Fibroblast of the aortic adventitia (primary cell): ENCODE data around the gene NFIA. TPM values are rescaled to one million over a fixed set of nuclear protein-coding genes. Genes with fewer than 3 reads are reported as not detected.

Experiments used
- DNase-seq: peaks from one replicate; pipeline ENCODE4 v3.0.0-alpha.2; 2010; ENCODE audit warnings: low read depth
- H3K4me3 ChIP-seq: 2 replicates; pipeline ENCODE4 v1.5.1; 2011; ENCODE audit warnings: low read depth, mild to moderate bottlenecking, control low read depth, low read length, moderate library complexity
- total RNA-seq: library from RNA; depleted of rRNA; stranded (reverse); fragments of >200 nt; gene quantifications from 2 replicates; pipeline ENCODE4 v1.2.3, GENCODE V29; 2012; ENCODE audit warnings: low replicate concordance
- TF ChIP-seq, protein P1 (sequence below): IDR thresholded peaks from 2 replicates; pipeline ENCODE4 v1.5.1; 2011; ENCODE audit warnings: mild to moderate bottlenecking, low read length, control low read depth, inconsistent platforms; ENCODE audit not compliant: insufficient read depth

Gene NFIA
- total RNA-seq, 1 donor: 32.0 TPM

DNA sequence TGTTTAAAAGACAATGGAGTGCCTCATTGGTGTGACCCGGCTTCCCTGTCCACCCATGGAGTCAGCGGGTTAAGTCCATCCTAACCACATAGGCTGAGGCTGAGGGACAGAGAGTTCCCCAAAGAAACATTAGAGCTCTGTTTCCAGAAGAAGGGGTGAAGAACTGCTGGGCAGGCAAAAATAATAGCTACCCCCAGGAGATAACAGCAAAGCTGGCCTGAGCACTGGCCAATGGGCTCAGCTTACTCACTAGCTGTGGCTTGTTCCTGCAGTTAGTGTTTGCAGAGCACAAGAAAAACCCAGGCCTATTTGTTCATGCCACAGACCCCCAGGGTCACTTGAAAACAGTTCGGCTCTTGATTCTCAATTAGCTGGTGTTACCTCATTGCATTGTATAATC, 311.2 kb downstream of the NFIA start:
- TF ChIP-seq, protein P1, sequence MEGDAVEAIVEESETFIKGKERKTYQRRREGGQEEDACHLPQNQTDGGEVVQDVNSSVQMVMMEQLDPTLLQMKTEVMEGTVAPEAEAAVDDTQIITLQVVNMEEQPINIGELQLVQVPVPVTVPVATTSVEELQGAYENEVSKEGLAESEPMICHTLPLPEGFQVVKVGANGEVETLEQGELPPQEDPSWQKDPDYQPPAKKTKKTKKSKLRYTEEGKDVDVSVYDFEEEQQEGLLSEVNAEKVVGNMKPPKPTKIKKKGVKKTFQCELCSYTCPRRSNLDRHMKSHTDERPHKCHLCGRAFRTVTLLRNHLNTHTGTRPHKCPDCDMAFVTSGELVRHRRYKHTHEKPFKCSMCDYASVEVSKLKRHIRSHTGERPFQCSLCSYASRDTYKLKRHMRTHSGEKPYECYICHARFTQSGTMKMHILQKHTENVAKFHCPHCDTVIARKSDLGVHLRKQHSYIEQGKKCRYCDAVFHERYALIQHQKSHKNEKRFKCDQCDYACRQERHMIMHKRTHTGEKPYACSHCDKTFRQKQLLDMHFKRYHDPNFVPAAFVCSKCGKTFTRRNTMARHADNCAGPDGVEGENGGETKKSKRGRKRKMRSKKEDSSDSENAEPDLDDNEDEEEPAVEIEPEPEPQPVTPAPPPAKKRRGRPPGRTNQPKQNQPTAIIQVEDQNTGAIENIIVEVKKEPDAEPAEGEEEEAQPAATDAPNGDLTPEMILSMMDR: no peak
- no peak for DNase-seq
- H3K4me3 ChIP-seq: no peak overlapping the region

DNA sequence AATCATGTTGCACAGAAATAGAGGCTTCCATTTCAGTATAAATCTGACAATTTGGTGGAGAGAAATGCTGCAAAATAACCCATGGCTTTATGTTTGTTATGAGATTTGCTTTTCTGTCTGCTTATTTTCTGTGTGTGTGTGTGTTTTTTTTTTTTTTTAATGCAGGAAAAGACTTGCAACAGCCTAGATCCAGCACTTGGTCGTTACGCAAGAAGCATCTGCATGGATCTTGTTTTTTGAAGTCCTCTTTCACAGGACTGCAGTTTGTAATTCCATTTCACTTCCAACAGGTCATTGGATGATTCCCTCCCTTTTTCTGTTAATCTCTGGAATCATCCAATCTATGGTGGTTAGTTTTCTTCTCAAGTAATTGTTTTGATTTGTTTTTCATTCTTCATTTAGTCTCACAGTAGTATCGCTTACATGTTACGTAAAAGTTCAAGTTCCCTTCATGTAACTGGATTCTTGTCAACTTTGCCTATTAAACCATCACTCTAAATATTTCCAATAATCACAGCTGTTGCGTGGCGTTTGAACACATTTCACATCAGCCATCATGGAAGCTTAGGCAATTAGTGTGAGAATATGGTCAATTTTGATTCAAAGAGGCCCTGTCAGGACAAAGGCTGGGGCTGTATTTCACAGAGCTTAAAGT, 312.9 kb downstream of the NFIA start:
- no peak overlapping the region for H3K4me3 ChIP-seq
- TF ChIP-seq, protein P1: no peak
- no peak for DNase-seq

DNA sequence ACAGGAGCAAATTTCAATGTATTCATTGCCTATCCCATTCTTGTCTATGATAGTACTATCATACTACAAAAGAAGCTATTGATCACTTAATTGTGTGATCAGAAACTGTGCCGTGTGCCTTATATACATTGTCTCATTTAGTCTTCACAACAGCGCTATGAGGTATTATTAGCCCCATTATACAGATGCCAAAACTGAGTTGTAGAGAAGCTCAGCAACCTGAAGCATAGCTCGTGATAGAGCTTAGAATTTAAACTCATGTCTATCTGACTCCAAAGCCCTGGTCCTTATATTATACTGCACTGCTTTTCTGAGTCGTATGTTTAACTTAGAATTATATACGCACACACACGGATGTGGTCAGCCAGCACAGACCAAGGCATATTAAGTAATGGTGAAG, 315.1 kb downstream of the NFIA start:
- no peak for DNase-seq
- TF ChIP-seq, protein P1: no peak
- H3K4me3 ChIP-seq: no peak overlapping the region

DNA sequence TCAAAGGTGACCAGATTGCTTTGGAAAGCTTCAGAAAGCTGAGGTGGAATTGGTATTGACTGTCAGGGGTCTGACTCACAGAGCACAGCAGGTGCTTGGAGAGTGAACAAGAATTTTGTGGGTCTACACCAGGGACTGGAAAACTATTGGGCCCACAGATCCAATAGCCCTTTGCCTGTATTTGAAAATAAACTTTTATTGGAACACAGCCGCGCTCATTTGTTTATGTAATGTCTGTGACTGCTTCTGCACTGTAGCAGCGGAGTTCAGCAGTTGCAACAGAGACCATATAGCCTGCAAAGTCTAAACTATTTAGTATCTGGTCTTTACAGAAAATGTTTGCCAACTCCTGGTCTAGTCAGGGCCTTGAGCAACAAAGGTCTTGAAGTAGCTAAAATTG, 315.6 kb downstream of the NFIA start:
- H3K4me3 ChIP-seq: no peak overlapping the region
- DNase-seq: no peak
- TF ChIP-seq, protein P1: no peak

DNA sequence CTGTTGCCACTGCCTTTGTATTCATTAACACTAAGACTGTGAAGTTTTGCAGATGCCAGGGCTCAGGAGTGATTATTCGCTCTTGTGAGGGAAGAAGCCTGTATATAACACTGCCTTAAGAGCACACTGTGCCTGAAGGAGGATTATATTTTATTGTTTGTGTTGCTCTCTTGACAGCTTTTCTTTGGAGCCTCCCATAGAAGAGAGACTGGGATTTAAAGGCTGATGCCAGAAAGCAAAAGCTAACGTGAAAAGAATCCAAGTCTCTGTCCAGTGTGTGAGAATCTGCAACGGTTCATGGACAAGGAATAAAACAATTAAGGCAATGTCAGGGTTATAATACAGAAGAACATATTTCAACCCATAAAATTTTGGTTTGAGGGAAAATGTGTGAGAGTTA, 316.8 kb downstream of the NFIA start:
- no peak overlapping the region for H3K4me3 ChIP-seq
- TF ChIP-seq, protein P1: no peak
- peak; percentile 31 for DNase-seq

DNA sequence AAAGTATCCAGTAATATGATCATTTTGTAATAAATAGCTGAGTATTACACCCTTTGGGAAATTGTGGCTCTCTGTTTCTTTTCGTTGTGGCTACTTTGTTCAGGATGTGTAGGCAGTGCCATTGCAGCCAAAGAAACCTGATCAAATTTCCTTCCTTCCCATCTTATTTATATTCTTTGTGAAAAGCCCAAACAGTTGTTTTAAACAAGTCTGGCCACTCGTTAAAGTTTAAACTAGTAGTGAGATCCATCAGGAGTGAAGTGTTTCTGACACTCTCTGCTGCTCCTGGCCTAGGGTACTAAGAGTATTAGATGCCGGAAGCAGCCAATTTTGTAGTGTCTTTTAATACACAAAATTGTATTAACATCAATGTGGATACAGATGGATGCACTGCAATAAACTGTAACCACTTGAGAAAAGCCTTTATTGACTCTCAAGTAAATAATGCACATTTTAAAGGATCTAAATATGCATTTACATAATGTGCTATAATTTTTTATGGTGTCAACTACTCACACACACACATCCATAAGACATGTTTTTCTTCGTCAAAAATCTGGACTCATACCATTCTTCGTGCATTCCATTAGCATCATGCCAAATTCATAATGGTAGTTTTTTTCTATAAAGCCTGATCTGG, 317.9 kb downstream of the NFIA start:
- DNase-seq: no peak
- H3K4me3 ChIP-seq: no peak overlapping the region
- TF ChIP-seq, protein P1: no peak
